ENCODE measurements around the gene MTHFD2L.

Gene MTHFD2L

DNA sequence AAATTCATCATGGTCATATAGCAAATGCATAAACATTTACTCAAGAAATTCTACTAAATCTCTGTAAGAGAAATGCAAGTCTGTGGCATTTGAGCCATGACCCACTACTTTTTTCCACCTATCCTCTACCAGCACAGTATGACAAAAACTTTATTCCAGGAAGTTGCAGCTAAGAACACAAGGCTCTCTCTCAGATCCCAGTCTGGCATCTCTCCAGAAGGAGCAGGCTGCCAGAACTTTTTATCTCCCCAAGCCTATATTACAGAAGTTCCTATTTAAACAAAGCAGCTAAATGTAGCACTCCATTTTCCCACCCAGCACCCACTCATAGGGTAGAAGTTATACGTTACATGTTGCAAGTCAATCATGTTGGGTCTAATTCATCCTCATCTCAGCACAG lies 101.0 kb downstream of the MTHFD2L start:
- no peak for DNase-seq

DNA sequence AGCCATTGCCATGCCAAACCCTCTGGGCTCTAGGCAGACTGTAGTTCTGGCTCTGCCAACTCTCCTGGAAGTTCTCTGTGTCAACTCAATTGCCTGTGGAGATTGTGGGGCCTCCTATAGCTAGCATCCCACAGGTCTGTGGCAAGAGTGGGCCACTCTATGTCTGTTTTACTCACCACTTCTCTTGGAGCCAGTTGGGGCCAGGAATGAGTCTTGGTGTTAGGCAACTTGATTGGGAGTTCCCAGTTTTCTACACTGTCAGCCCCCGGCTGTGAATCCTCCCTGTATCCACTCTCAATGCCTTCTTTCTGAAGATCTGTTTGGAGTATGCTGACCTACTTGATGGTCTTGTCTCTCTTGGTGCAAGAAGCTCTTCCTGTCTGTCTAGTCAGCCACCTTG lies 102.1 kb downstream of the MTHFD2L start:
- no peak for DNase-seq

DNA sequence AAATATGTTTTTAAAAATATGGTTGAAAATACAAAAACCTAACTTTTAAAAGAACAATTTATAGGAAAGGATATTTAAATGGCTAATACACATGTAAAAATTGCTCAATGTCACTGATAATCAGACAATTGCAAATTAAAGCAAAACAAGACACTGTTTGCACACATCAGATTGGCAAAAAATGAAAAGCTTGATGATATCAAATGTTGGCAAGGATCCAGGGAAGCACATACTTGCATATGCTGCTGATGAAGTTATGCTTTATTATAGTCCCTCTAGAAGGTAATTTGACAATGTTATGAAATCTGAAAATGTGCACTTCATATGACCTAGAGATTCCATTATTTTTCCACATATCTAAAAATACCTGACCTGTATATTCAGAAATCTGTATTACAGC lies 104.6 kb downstream of the MTHFD2L start:
- no peak for DNase-seq

DNA sequence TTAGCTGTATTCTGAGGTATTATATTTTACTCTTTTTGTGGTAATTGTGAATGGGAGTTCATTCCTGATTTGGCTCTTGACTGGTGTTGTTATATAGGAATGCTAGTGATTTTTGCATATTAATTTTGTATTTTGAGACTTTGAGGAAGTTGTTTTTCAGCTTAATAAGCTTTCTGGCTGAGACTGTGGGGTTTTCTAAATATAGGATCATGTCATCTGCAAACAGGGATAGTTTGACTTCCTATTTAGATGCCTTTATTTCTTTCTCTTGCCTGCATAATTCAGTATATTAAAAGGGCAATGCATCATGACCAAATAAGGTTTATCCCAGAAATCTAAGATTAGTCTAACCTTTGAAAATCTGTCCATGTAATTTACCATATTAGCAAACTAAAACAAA lies 105.6 kb downstream of the MTHFD2L start:
- DNase-seq, result no peak

DNA sequence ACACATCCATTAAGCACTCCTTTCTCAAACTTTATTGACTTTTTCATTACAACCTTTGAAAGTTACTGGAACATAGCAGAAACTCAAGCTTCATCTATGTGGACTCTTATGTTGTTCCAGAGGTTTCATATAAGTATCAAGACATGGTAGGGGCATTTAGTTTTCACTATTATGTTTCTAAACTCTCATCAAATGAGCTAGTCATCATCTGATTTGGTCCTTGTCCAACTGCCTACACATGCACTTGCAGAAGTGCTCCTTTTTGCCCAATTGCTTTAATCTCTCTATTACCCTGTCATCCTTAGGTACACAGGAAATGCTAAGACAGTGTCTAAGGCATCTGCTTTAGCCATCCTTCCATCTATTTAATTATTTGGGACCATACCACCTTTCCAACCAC lies 108.2 kb downstream of the MTHFD2L start:
- DNase-seq, result no peak

DNA sequence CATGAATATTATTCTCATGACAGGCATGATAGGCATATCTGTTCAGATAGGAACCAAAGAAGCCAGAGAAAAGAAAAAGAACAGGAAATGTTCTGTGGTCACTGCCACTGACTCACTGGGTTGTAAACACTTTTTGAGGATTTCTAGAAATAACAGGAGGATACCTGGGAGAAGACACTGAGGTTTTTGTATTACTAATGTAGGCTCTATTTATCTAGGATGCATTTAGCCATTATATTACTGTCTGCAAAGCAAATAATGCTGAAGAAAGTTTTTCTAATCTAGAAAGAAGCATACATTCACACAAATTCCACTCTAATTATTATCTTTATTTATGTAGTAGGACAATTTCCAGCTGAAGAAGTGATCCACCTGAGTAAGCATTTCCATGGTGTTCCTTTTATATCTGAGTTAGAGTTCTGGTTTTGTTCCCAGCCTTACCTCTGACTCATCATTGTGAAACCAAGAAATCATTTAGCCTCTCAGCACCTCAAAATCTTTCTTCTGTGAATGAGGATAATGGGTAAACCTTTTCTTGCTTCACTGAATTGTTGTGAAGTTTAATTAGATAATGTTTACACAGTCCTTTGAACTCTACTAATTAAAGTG lies 110.2 kb downstream of the MTHFD2L start:
- no peak for DNase-seq

DNA sequence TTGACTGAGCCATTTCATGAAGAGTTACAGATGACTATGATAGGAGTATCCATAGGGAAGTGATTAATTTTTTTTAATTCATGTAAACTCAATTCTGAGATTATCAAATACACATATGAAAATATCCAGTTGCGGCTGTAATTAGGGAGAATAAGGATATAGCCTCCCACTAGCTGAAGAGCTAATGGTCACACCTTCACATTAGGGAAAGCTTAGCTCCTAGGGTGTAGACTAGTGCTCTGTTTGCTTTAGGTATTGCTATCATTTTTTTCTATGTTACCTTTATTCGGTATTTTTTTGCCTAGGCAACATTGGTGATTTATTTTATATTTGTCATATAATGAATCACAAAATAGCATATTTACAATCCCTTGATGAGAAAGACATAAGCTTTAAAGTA lies 110.7 kb downstream of the MTHFD2L start:
- no peak for DNase-seq

DNA sequence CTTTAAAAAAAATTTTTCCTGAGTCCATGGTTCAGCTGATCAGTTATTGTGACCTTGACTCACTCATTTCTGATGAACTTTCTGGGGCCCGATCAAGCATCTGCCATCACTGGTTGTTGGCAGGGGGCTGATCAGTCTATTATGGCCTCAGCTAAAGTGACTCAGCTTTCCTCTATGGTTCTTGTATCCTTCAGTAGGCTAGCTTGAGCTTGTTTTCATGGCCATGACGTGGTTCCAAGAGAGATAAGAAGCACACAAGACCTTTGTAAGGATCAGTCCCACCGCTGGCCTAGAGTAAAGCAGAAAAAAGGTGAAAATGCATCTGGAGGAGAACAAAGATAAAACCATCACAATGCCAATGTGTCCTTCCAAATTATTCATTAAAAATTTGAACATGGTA lies 120.6 kb downstream of the MTHFD2L start:
- DNase-seq, result no peak

DNA sequence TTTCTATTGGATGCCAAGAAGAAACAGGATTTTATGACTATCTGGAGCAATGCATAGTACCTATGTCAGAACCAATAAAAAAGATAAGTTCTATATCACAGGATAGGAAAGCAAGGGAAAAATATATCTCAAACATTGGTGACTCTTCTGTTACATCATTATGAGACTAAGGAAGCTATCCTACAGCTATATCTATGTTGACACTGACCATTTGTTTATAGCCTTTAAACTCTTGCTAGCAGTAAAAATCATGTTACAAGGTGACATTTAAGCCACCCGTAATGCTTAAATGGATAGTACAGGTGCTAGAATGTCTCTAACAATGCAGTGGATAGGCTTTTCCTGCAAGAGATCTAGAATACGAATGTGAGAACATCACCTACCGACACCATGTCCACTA lies 121.8 kb downstream of the MTHFD2L start:
- DNase-seq, result no peak

DNA sequence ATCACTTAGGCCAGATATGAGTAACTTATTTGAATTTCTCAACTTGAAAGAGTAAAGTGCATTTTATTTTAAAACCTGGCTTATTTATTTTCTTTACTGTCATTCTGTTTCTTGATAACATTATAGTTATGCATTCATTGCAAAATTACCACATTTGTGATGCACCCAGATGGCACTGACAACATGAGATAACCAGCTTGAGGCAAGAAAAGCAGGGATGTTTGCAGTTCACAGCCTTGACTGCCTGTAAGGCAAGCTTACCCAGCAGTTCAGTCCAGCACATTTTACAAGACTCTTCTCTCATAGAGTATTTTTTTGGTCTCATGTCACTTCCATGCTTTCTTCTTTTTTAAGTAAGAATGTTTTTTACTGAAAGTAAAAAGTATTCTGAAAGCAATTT lies 125.0 kb downstream of the MTHFD2L start:
- no peak for DNase-seq

DNA sequence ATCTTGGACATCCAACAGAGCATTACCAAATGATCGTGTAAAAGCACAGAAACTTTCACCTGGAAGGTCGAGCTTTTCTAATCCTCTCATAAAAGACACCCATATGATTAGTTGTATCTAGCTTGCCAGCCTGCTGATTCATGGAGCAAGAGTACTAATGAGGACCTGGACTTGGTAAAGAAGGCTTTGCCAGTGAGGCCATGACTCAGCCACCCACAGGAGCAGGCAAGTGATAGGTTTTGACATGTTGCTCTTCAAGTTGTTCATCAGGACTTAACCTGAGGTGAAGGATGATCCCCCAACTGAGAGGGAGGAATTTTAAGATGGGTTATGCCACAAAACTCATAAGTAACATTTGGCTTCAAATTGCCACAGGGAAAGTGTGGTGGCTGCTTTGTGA lies 125.7 kb downstream of the MTHFD2L start:
- DNase-seq, result no peak

DNA sequence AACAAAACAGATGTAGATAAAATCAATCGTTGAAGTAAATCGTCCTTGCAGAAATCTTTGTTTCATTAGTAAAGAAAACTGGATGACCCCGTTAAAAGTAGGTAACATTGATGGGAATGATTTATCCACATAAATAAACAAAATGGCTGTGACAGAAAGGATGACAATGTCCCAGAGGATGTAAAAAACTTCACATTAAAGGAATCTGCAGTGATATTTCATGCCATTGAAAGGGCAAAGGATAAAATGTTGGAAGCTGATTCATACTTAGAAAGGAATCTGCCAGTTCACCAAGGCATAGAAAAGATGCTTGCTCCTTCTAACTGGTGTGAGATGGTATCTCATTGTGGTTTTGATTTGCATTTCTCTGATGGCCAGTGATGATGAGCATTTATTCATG lies 126.1 kb downstream of the MTHFD2L start:
- no peak for DNase-seq

DNA sequence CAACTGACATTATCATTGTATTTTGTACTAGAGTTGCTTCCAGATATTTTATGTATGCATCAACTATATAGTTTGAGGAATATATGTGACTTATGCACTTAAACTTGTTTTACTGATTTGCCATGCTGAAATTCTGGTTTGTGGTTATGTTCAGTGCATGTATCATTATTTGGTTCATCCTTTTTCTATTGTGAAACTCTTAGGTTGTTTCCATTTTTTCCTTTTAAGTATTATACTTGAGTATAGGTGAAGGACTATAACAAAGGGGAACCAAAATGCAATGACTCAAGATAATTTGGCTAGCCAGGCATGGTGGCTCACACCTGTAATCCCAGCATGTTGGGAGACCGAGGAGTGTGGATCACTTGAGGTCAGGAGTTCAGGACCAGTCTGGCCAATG lies 129.2 kb downstream of the MTHFD2L start:
- DNase-seq, result no peak

DNA sequence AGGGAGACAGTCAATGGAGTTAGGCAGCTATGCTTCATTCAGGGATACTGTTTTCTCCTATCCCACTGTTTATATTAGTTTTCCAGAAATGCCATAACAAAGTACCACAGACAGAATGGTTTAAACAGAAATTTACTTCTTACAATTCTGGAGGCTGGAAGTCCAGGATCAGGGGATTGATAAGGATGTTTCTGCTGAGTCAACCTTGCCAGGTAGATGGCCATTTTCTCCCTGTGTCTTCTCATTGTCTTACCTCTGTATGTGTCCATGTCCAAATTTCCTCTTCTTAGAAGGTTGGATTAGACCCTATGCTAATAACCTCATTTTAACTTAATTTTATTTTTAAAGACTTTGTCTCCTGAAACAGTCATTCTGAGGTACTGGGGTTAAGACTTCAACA lies 129.9 kb downstream of the MTHFD2L start:
- DNase-seq, result no peak

DNA sequence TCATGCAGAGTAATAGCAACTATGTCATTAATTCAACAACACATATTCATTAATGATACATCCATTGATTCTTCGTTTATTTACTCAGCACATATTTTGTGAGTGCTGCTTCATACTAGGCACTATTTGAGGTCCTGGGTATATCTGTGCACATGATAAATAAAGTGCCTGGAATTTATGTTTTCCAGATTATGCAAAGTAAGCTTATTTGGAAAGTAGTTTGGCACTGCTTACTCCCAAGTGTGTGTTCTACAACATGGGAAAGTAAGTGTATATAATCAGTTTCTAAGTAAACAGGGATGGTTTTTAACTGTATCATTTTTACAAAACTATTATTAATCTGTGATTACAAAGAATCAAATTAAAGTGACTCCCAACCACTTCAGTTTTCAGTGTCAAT lies 133.6 kb downstream of the MTHFD2L start:
- DNase-seq, result no peak

DNA sequence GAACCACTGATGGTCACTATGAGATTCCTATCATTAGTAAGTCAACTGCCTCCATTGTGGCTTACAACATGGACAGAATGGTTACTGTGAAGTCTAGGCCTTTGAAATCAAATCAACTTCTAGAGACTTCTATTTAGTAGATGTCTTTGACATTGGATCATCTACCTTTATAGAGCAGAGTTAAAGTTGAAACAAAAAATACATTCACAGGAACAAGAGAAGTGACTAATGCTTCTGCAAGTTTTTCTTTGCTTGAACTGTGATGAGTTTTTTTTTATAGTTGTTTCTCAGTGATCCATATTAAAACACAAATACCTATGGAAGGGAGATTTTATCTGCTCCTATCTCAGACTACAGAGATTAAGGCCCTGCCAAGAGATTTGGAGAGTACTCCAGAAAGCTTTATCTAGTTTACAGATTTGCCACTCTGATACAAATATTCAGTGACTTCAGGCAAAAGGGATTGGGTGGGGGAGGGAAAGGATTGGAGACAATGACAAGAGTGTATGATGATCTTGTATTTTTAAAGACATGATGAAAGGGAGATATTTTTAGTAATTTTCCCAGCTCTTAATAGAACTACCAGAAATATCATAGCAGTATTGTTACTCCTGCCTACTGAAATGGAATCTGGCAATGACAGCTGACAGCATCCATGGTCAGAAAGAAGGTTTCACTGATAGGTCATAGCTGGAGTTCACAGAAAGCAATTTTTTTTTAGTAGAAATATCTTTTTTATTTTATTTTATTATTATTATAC lies 134.4 kb downstream of the MTHFD2L start:
- DNase-seq, result no peak

DNA sequence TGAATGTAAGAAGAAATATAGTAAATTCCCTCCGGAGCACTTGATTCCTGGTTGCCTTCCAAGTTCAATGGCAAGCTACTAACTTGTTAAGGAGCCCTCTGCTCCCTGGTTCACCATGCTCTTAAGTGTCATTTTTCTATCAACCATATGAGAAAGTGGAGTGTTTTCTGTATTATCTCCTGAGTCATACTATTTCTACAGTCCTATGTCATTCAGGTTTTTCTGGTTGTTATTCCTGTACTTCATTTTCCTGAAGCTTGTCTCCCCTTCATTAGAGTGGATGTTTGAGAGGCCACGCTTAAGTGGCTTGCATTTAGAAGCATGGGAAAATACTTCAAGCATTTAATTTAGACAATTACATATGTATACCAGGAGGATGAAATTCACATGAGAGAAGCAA lies 135.6 kb downstream of the MTHFD2L start:
- DNase-seq, result no peak

DNA sequence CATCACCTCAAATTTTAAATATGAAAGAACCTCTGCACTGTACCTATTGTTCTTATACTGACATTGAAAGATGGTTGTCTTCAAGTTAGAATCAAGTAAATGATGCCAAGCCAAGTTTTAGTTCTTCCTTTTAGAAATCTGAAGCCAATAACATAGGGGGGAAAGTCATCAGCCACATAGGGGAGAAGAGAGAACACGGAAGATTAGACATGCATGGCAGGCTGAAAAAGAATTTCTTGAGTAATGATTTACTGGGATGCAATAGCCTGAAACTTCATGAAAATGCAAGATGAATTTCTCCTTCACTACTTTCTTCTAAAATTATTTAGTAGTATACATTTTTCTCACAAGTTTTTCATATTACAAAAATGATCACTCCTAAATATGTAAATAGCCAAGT lies 136.8 kb downstream of the MTHFD2L start:
- no peak for DNase-seq

DNA sequence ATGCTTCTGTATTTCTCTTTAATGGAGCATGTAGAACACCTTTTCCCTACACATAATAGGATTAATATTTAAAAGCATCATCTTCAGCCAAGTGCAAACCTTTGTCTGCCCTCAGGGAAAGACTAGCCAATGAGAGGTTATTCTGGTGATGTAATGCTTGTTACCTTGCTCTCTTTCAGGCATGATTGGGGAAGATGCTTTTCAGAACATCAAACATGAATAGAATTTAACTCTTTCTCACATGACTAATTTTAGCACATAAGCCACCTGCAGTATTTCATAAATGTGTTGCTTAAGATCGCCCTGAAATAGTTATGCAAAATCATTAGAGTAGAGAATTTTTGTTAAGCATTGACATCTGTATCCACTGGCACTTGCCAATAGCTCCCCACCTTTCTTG lies 139.6 kb downstream of the MTHFD2L start:
- DNase-seq, result no peak

DNA sequence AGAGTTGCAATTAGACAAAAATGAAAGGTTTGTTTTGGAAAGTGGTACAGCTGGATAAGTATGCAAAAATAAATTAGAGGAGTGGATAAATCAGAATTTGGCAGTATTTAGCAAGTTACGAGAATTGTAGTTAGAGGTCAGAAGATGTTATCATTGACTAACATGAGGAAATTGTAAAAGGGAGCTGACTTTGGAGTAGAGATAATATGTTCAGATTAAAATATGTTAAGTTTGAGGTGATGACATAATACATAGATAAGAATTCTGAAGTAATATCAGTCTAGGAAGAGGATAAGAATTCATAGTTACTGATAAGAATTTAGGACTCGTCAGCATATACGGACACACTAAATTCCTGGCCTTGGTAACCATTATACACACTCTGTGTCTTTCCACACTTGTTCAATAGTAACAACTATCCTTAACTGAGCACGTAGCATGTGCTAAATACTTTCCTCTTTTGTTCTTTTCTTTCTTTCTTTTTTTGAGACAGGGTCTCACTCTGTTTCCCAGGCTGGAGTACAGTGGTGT lies 146.2 kb downstream of the MTHFD2L start:
- DNase-seq, result no peak

DNA sequence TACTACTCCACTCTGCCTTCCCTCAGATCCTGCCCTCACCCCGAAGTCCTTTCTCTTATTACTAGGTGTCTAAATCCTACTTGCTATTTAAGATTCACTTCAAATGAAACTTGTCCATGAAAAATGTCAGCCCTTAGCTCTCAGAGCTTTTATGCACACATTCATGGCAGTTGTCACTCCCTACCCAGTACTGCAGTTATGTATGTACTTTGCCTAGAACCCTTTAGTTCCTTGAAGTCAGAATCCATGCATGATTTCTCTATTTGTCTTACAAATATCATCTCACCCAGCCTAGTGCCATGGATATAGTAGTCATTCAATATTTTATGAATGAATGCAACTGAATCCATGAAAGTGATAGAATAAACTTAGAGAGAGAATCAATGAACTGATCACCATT lies 147.1 kb downstream of the MTHFD2L start:
- no peak for DNase-seq

DNA sequence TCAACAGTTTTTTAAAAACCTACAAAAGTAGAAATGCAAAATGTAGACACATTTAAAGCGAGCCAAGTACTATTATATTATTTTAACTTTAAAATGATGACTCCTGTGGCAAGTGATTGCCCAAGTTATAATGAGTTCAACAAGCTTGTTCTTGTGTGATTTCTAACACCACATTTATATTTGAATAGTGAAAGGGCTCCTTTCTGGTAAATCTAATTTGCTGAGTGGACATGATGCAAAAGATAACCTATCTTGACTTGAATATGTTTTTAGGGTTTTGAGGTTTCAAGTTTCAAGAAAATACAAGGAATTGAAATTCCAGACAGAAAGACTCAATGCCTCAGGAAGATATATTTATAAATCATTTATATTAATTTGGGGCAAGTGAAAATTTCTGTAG lies 149.3 kb downstream of the MTHFD2L start:
- DNase-seq, result no peak

DNA sequence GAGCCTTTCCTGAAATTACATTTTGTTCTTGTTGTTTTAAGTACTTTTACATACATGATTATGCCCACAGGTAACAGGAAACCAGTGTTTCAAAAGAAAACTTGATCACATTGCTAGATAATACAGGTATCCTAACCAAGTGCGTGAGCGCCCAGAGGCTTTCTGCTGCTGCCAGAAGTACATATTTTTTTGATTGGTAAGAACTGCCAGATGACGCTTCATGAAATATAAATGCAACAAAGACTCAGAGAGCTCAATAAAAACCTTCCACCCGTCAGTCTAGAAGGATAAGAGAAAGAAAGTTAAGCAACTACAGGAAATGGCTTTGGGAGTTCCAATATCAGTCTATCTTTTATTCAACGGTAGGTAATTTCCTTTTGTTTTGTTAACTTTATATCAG lies 150.3 kb downstream of the MTHFD2L start, which contains the start of gene EPGN:
Gene EPGN, plus strand, starts transcription at position 256 of the 400 bp plus-strand sequence. Its CDS starts 64 bp downstream, at position 320.
- no peak for DNase-seq

DNA sequence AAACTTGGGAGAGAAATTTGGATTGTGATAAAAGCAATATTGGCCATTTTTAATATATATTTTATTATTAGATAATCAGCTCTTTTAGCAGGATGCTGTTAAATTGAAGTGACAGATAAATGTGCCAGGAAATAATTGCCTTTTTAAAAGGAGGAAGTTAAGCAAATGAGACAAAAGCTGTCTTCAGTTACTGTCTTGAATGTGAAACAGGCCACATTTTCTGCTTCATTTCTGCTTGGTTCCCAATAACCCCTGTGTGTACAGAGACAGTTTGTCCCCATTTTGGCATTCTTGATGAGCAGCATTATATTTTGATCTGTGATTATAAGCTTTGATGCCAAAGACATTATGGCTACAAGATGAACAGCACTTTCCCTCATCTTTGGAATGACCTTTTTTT lies 151.3 kb downstream of the MTHFD2L start:
- no peak for DNase-seq

All from activated naive CD4-positive, alpha-beta T cell (primary cell).